Activated CD4-positive, CD25-positive, alpha-beta regulatory T cell treated with anti-CD3 and anti-CD28 coated beads, Interleukin-2, amount 50 U/mL, for 72 hours (primary cell): ENCODE data around the gene PAFAH2.

Experiments used
- DNase-seq: peaks from one replicate; pipeline ENCODE4 v3.0.0; 2021

PAFAH2 gene

GRCh38 chr1:25997828-25998761 is at the start of gene PAFAH2:
TSS of gene PAFAH2 (minus strand) at chr1:25998063. CDS start at chr1:25990816, 7,247 bp downstream.
- DNase-seq, result peak; percentile 94

GRCh38 chr1:26047278-26047874 is 49.5 kb upstream of the PAFAH2 start:
- no peak for DNase-seq

- DNase-seq, result no peak
Observed at GRCh38 chr1:26046246-26047095, 48.6 kb upstream of the PAFAH2 start.

- no peak for DNase-seq
Observed at GRCh38 chr1:26045722-26046245, 47.9 kb upstream of the PAFAH2 start, which contains the start of gene SLC30A2. TSS of gene SLC30A2 (minus strand) at chr1:26046118. CDS start at chr1:26045896, 222 bp downstream.

GRCh38 chr1:26044971-26045721 is 47.3 kb upstream of the PAFAH2 start:
- no peak for DNase-seq

- DNase-seq, result no peak
Observed at GRCh38 chr1:26044414-26044813, 46.6 kb upstream of the PAFAH2 start.

GRCh38 chr1:26043765-26044164 is 45.9 kb upstream of the PAFAH2 start:
- DNase-seq, result no peak

GRCh38 chr1:26041978-26042377 is 44.1 kb upstream of the PAFAH2 start:
- no peak for DNase-seq

GRCh38 chr1:26041401-26041800 is 43.5 kb upstream of the PAFAH2 start:
- DNase-seq, result no peak

GRCh38 chr1:26038904-26039303 is 41.0 kb upstream of the PAFAH2 start:
- no peak for DNase-seq

GRCh38 chr1:26038477-26038876 is 40.6 kb upstream of the PAFAH2 start:
- no peak for DNase-seq

- no peak for DNase-seq
Observed at GRCh38 chr1:26037904-26038303, 40.0 kb upstream of the PAFAH2 start.

GRCh38 chr1:26036756-26037281 is 39.0 kb upstream of the PAFAH2 start:
- no peak for DNase-seq

GRCh38 chr1:26035959-26036755 is 38.3 kb upstream of the PAFAH2 start:
- DNase-seq, result peak; percentile 91

GRCh38 chr1:26035203-26035958 is 37.5 kb upstream of the PAFAH2 start:
- peak; percentile 89 for DNase-seq

GRCh38 chr1:26034504-26035202 is 36.8 kb upstream of the PAFAH2 start:
- DNase-seq, result no peak

GRCh38 chr1:26032656-26033357 is 34.9 kb upstream of the PAFAH2 start:
- no peak for DNase-seq

GRCh38 chr1:26031611-26032220 is 33.9 kb upstream of the PAFAH2 start:
- no peak for DNase-seq
